Measurements from ENCODE around the gene MRPL57. TPM values are rescaled to one million over a fixed set of nuclear protein-coding genes. Genes with fewer than 3 reads are reported as not detected.
"Not testable (repeated sequence)": the region's sequence is repeated elsewhere in the genome, so short reads cannot be mapped to it uniquely, and the experiment has no call there.

MRPL57 gene
- total RNA-seq, 1 donor from 2014 or later, result 10.1 TPM

GRCh38 chr13:21176982-21177284 lies 475 bp downstream of the MRPL57 start:
- DNase-seq (ENCODE audit: low spot score), result no peak
- peak; percentile 74 for ATAC-seq
- intact Hi-C loops (cut with DNase I), result no loop called here

- DNase-seq (ENCODE audit: low spot score), result no peak
- no peak for ATAC-seq
- intact Hi-C loops (cut with DNase I), result loop anchor here (5.0 kb wide), 1 partner anchor 821 kb away; no protein-coding TSS in a partner anchor
Measured at GRCh38 chr13:21181671-21182070, 5.2 kb downstream of the MRPL57 start.

GRCh38 chr13:21186410-21186809 lies 10.0 kb downstream of the MRPL57 start:
- ATAC-seq; DNase-seq (ENCODE audit: low spot score); intact Hi-C loops (cut with DNase I): not testable (repeated sequence)

GRCh38 chr13:21194756-21195155 lies 18.3 kb downstream of the MRPL57 start:
- DNase-seq (ENCODE audit: low spot score); intact Hi-C loops (cut with DNase I); ATAC-seq: not testable (repeated sequence)

- ATAC-seq; intact Hi-C loops (cut with DNase I): not testable (repeated sequence)
Measured at GRCh38 chr13:21197606-21198225, 21.3 kb downstream of the MRPL57 start.

GRCh38 chr13:21198391-21198790 lies 21.9 kb downstream of the MRPL57 start:
- DNase-seq (ENCODE audit: low spot score); intact Hi-C loops (cut with DNase I); ATAC-seq: not testable (repeated sequence)

More at GRCh38 chr13:21197606-21198225, 21.3 kb downstream of the MRPL57 start:
- DNase-seq (ENCODE audit: low spot score), result not testable (repeated sequence)

- DNase-seq (ENCODE audit: low spot score); ATAC-seq; intact Hi-C loops (cut with DNase I): not testable (repeated sequence)
Measured at GRCh38 chr13:21201456-21202190, 25.2 kb downstream of the MRPL57 start.

GRCh38 chr13:21202767-21203531 lies 26.5 kb downstream of the MRPL57 start:
- DNase-seq (ENCODE audit: low spot score) (no peak), ATAC-seq (no peak)
- intact Hi-C loops (cut with DNase I), result no loop called here

GRCh38 chr13:21208652-21209154 lies 32.2 kb downstream of the MRPL57 start:
- no peak for ATAC-seq
- no peak for DNase-seq (ENCODE audit: low spot score)
- intact Hi-C loops (cut with DNase I), result no loop called here

GRCh38 chr13:21212138-21212775 lies 35.8 kb downstream of the MRPL57 start:
- ATAC-seq, result no peak
- intact Hi-C loops (cut with DNase I), result no loop called here

GRCh38 chr13:21215419-21215818 lies 39.0 kb downstream of the MRPL57 start:
- ATAC-seq; intact Hi-C loops (cut with DNase I); DNase-seq (ENCODE audit: low spot score): not testable (repeated sequence)

More at GRCh38 chr13:21212138-21212775, 35.8 kb downstream of the MRPL57 start:
- DNase-seq (ENCODE audit: low spot score), result no peak

- intact Hi-C loops (cut with DNase I), result no loop called here
- ATAC-seq (no peak), DNase-seq (ENCODE audit: low spot score) (no peak)
Measured at GRCh38 chr13:21216332-21216731, 39.9 kb downstream of the MRPL57 start.

GRCh38 chr13:21218351-21219035 lies 42.0 kb downstream of the MRPL57 start:
- ATAC-seq (no peak), DNase-seq (ENCODE audit: low spot score) (no peak)
- intact Hi-C loops (cut with DNase I), result no loop called here

- DNase-seq (ENCODE audit: low spot score), result no peak
- ATAC-seq, result no peak
- intact Hi-C loops (cut with DNase I), result no loop called here
Measured at GRCh38 chr13:21219036-21219381, 42.6 kb downstream of the MRPL57 start.

GRCh38 chr13:21219716-21220115 lies 43.3 kb downstream of the MRPL57 start:
- ATAC-seq; intact Hi-C loops (cut with DNase I); DNase-seq (ENCODE audit: low spot score): not testable (repeated sequence)

GRCh38 chr13:21221268-21221667 lies 44.8 kb downstream of the MRPL57 start:
- ATAC-seq (no peak), DNase-seq (ENCODE audit: low spot score) (no peak)
- intact Hi-C loops (cut with DNase I), result no loop called here

GRCh38 chr13:21225082-21225481 lies 48.6 kb downstream of the MRPL57 start:
- ATAC-seq, result no peak
- intact Hi-C loops (cut with DNase I), result no loop called here
- no peak for DNase-seq (ENCODE audit: low spot score)

- no peak for DNase-seq (ENCODE audit: low spot score)
- intact Hi-C loops (cut with DNase I), result no loop called here
Measured at GRCh38 chr13:21225841-21226581, 49.6 kb downstream of the MRPL57 start.

More at GRCh38 chr13:21225841-21226581, 49.6 kb downstream of the MRPL57 start:
- ATAC-seq, result no peak

All from sciatic nerve (tissue), 2 donors.